ENCODE measurements around the gene RTN4R. TPM values are rescaled to one million over a fixed set of nuclear protein-coding genes. Genes with fewer than 3 reads are reported as not detected.

The RTN4R gene
- polyA plus RNA-seq, 4 donors: 2.9 to 25.7 (median 4.4) TPM

GRCh38 chr22:20203142-20203551, 65.0 kb downstream of the RTN4R start:
- Histone ChIP-seq H3K36me3 (ENCODE audit: control insufficient read depth in 3 of 3, insufficient read depth in 2 of 3, low read depth in 1 of 3, low read length in 3 of 3) (peaks cover 0 to 4% (median 0%) of the 10 kb centered on the region in 3 donors), H3K27ac (ENCODE audit: low read depth in 1 of 3, low read length in 2 of 3) (peak overlapping the region; percentile 85 to 97 (median 90)), H3K27me3 (ENCODE audit: control insufficient read depth in 3 of 3, insufficient read depth in 3 of 3, low read length in 3 of 3) (no peaks in the 10 kb centered on the region), H3K9me3 (ENCODE audit: control insufficient read depth in 2 of 2, insufficient read depth in 1 of 2, low read depth in 1 of 2, low read length in 1 of 2) (no peaks in the 10 kb centered on the region), H3K4me1 (ENCODE audit: control insufficient read depth in 3 of 3, insufficient read depth in 2 of 3, low read depth in 1 of 3, low read length in 2 of 3) (peaks cover 11 to 88% (median 12%) of the 10 kb centered on the region in 3 donors), H3K4me3 (ENCODE audit: low read depth in 1 of 3, low read length in 3 of 3) (no peak overlapping the region)
- WGBS, 3 donors: 18 to 40% (median 22%) methylated on average over 4 of the region's 4 CpGs
- DNase-seq (peak in 1 of 2 donors; percentile 57), FAIRE-seq (no peak)

GRCh38 chr22:20201837-20202392, 66.2 kb downstream of the RTN4R start:
- H3K36me3 ChIP-seq (ENCODE audit: control insufficient read depth in 3 of 3, insufficient read depth in 2 of 3, low read depth in 1 of 3, low read length in 3 of 3): peaks cover 0 to 4% (median 0%) of the 10 kb centered on the region in 3 donors
- FAIRE-seq (no peak), DNase-seq (no peak)
- no peak overlapping the region for H3K27ac ChIP-seq (ENCODE audit: low read depth in 1 of 3, low read length in 2 of 3)
- no peak overlapping the region for H3K4me3 ChIP-seq (ENCODE audit: low read depth in 1 of 3, low read length in 3 of 3)
- 86 to 88% (median 88%) methylated on average over 12 to 13 of the region's 13 CpGs for WGBS, 3 donors
- no peaks in the 10 kb centered on the region for H3K27me3 ChIP-seq (ENCODE audit: control insufficient read depth in 3 of 3, insufficient read depth in 3 of 3, low read length in 3 of 3)
- no peaks in the 10 kb centered on the region for H3K9me3 ChIP-seq (ENCODE audit: control insufficient read depth in 2 of 2, insufficient read depth in 1 of 2, low read depth in 1 of 2, low read length in 1 of 2)
- peaks cover 7 to 80% (median 10%) of the 10 kb centered on the region in 3 donors for H3K4me1 ChIP-seq (ENCODE audit: control insufficient read depth in 3 of 3, insufficient read depth in 2 of 3, low read depth in 1 of 3, low read length in 2 of 3)

- Histone ChIP-seq H3K4me3 (ENCODE audit: low read depth in 1 of 3, low read length in 3 of 3) (no peak overlapping the region), H3K27me3 (ENCODE audit: control insufficient read depth in 3 of 3, insufficient read depth in 3 of 3, low read length in 3 of 3) (no peaks in the 10 kb centered on the region), H3K9me3 (ENCODE audit: control insufficient read depth in 2 of 2, insufficient read depth in 1 of 2, low read depth in 1 of 2, low read length in 1 of 2) (no peaks in the 10 kb centered on the region), H3K4me1 (ENCODE audit: control insufficient read depth in 3 of 3, insufficient read depth in 2 of 3, low read depth in 1 of 3, low read length in 2 of 3) (peaks cover 3 to 63% (median 4%) of the 10 kb centered on the region in 3 donors), H3K27ac (ENCODE audit: low read depth in 1 of 3, low read length in 2 of 3) (peak overlapping the region in 1 of 3 donors; percentile 21), H3K36me3 (ENCODE audit: control insufficient read depth in 3 of 3, insufficient read depth in 2 of 3, low read depth in 1 of 3, low read length in 3 of 3) (peaks cover 0 to 4% (median 0%) of the 10 kb centered on the region in 3 donors)
- DNase-seq (no peak), FAIRE-seq (no peak)
- WGBS, 3 donors: 90 to 94% (median 91%) methylated on average over 5 of the region's 5 CpGs
Measured at GRCh38 chr22:20199906-20200305, 68.2 kb downstream of the RTN4R start.

- no peaks in the 10 kb centered on the region for H3K9me3 ChIP-seq (ENCODE audit: control insufficient read depth in 2 of 2, insufficient read depth in 1 of 2, low read depth in 1 of 2, low read length in 1 of 2)
- H3K27ac ChIP-seq (ENCODE audit: low read depth in 1 of 3, low read length in 2 of 3): no peak overlapping the region
- 85 to 92% (median 85%) methylated on average over 1 of the region's 1 CpG for WGBS, 3 donors
- no peak overlapping the region for H3K4me3 ChIP-seq (ENCODE audit: low read depth in 1 of 3, low read length in 3 of 3)
- H3K36me3 ChIP-seq (ENCODE audit: control insufficient read depth in 3 of 3, insufficient read depth in 2 of 3, low read depth in 1 of 3, low read length in 3 of 3): peaks cover 0 to 4% (median 0%) of the 10 kb centered on the region in 3 donors
- FAIRE-seq (no peak), DNase-seq (no peak)
- H3K27me3 ChIP-seq (ENCODE audit: control insufficient read depth in 3 of 3, insufficient read depth in 3 of 3, low read length in 3 of 3): no peaks in the 10 kb centered on the region
- H3K4me1 ChIP-seq (ENCODE audit: control insufficient read depth in 3 of 3, insufficient read depth in 2 of 3, low read depth in 1 of 3, low read length in 2 of 3): peaks cover 2 to 58% (median 3%) of the 10 kb centered on the region in 3 donors
Measured at GRCh38 chr22:20199413-20199842, 68.7 kb downstream of the RTN4R start.

- 27 to 56% (median 39%) methylated on average over 10 of the region's 10 CpGs for WGBS, 3 donors
Measured at GRCh38 chr22:20198557-20199319, 69.4 kb downstream of the RTN4R start.

GRCh38 chr22:20197407-20198030, 70.6 kb downstream of the RTN4R start:
- no peak for FAIRE-seq
- Histone ChIP-seq H3K4me3 (ENCODE audit: low read depth in 1 of 3, low read length in 3 of 3) (no peak overlapping the region), H3K4me1 (ENCODE audit: control insufficient read depth in 3 of 3, insufficient read depth in 2 of 3, low read depth in 1 of 3, low read length in 2 of 3) (peaks cover 0 to 40% (median 0%) of the 10 kb centered on the region in 3 donors), H3K36me3 (ENCODE audit: control insufficient read depth in 3 of 3, insufficient read depth in 2 of 3, low read depth in 1 of 3, low read length in 3 of 3) (peaks cover 0 to 3% (median 0%) of the 10 kb centered on the region in 3 donors), H3K27ac (ENCODE audit: low read depth in 1 of 3, low read length in 2 of 3) (no peak overlapping the region), H3K9me3 (ENCODE audit: control insufficient read depth in 2 of 2, insufficient read depth in 1 of 2, low read depth in 1 of 2, low read length in 1 of 2) (no peaks in the 10 kb centered on the region), H3K27me3 (ENCODE audit: control insufficient read depth in 3 of 3, insufficient read depth in 3 of 3, low read length in 3 of 3) (no peaks in the 10 kb centered on the region)
- DNase-seq: no peak
- WGBS, 3 donors: 70 to 89% (median 84%) methylated on average over 18 of the region's 18 CpGs

More at GRCh38 chr22:20198557-20199319, 69.4 kb downstream of the RTN4R start:
- H3K4me3 ChIP-seq (ENCODE audit: low read depth in 1 of 3, low read length in 3 of 3): no peak overlapping the region
- FAIRE-seq (no peak), DNase-seq (peak in 1 of 2 donors; percentile 46)
- H3K4me1 ChIP-seq (ENCODE audit: control insufficient read depth in 3 of 3, insufficient read depth in 2 of 3, low read depth in 1 of 3, low read length in 2 of 3): peaks cover 0 to 51% (median 3%) of the 10 kb centered on the region in 3 donors
- no peak overlapping the region for H3K27ac ChIP-seq (ENCODE audit: low read depth in 1 of 3, low read length in 2 of 3)
- H3K9me3 ChIP-seq (ENCODE audit: control insufficient read depth in 2 of 2, insufficient read depth in 1 of 2, low read depth in 1 of 2, low read length in 1 of 2): no peaks in the 10 kb centered on the region
- H3K27me3 ChIP-seq (ENCODE audit: control insufficient read depth in 3 of 3, insufficient read depth in 3 of 3, low read length in 3 of 3): no peaks in the 10 kb centered on the region
- peaks cover 0 to 4% (median 0%) of the 10 kb centered on the region in 3 donors for H3K36me3 ChIP-seq (ENCODE audit: control insufficient read depth in 3 of 3, insufficient read depth in 2 of 3, low read depth in 1 of 3, low read length in 3 of 3)

- 81 to 85% (median 85%) methylated on average over 19 of the region's 19 CpGs for WGBS, 3 donors
- peaks cover 0 to 32% (median 0%) of the 10 kb centered on the region in 3 donors for H3K4me1 ChIP-seq (ENCODE audit: control insufficient read depth in 3 of 3, insufficient read depth in 2 of 3, low read depth in 1 of 3, low read length in 2 of 3)
- no peaks in the 10 kb centered on the region for H3K36me3 ChIP-seq (ENCODE audit: control insufficient read depth in 3 of 3, insufficient read depth in 2 of 3, low read depth in 1 of 3, low read length in 3 of 3)
- H3K9me3 ChIP-seq (ENCODE audit: control insufficient read depth in 2 of 2, insufficient read depth in 1 of 2, low read depth in 1 of 2, low read length in 1 of 2): no peaks in the 10 kb centered on the region
- no peak overlapping the region for H3K27ac ChIP-seq (ENCODE audit: low read depth in 1 of 3, low read length in 2 of 3)
- H3K4me3 ChIP-seq (ENCODE audit: low read depth in 1 of 3, low read length in 3 of 3): no peak overlapping the region
- H3K27me3 ChIP-seq (ENCODE audit: control insufficient read depth in 3 of 3, insufficient read depth in 3 of 3, low read length in 3 of 3): no peaks in the 10 kb centered on the region
- DNase-seq: no peak
- no peak for FAIRE-seq
Measured at GRCh38 chr22:20196094-20196842, 71.8 kb downstream of the RTN4R start.
